H9 (cell line): ENCODE data around the gene HNRNPA3. TPM values are rescaled to one million over a fixed set of nuclear protein-coding genes. Genes with fewer than 3 reads are reported as not detected.

Source experiments
- DNase-seq: peaks from one replicate; pipeline ENCODE4 v3.0.0-alpha.2; 2017
- H2AFZ ChIP-seq: one replicate; pipeline ENCODE4 v1.6.1; 2013; ENCODE audit warnings: mild to moderate bottlenecking, low read length, control low read depth, moderate library complexity
- H2AK5ac ChIP-seq: 2 replicates; pipeline ENCODE4 v1.6.1; 2013; ENCODE audit warnings: low read length, control low read depth, mixed read lengths; ENCODE audit not compliant: insufficient read length
- H2BK120ac ChIP-seq: one replicate; pipeline ENCODE4 v1.6.1; 2013; ENCODE audit warnings: low read depth, mild to moderate bottlenecking, low read length, control low read depth, inconsistent platforms; ENCODE audit not compliant: poor library complexity, severe bottlenecking
- H2BK12ac ChIP-seq: 2 replicates; pipeline ENCODE4 v1.6.1; 2013; ENCODE audit warnings: low read length, control low read depth, mixed read lengths, low read depth; ENCODE audit not compliant: insufficient read length
- H2BK15ac ChIP-seq: 2 replicates; pipeline ENCODE4 v1.6.1; 2013; ENCODE audit warnings: low read depth, low read length, control low read depth
- H2BK20ac ChIP-seq: one replicate; pipeline ENCODE4 v1.6.1; 2013; ENCODE audit warnings: low read depth, mild to moderate bottlenecking, low read length, control low read depth, inconsistent platforms; ENCODE audit not compliant: poor library complexity, severe bottlenecking
- H2BK5ac ChIP-seq: 2 replicates; pipeline ENCODE4 v1.6.1; 2013; ENCODE audit warnings: low read length, control low read depth, mixed read lengths; ENCODE audit not compliant: insufficient read length
- H3K14ac ChIP-seq: 2 replicates; pipeline ENCODE4 v1.6.1; 2013; ENCODE audit warnings: low read length, control low read depth; ENCODE audit not compliant: insufficient read depth
- H3K18ac ChIP-seq: 2 replicates; pipeline ENCODE4 v1.6.1; 2013; ENCODE audit warnings: low read depth, mild to moderate bottlenecking, mixed read lengths, low read length, control low read depth; ENCODE audit not compliant: insufficient read length
- H3K23ac ChIP-seq: 2 replicates; pipeline ENCODE4 v1.6.1; 2013; ENCODE audit warnings: low read length, control low read depth, mixed read lengths, low read depth; ENCODE audit not compliant: insufficient read length
- H3K23me2 ChIP-seq: 2 replicates; pipeline ENCODE4 v1.6.1; 2013; ENCODE audit warnings: low read depth, mild to moderate bottlenecking, mixed read lengths, low read length, control low read depth; ENCODE audit not compliant: insufficient read length, poor library complexity, severe bottlenecking
- H3K27ac ChIP-seq: 2 replicates; pipeline ENCODE4 v1.5.1; 2013; ENCODE audit warnings: low read length, control low read depth, mixed read lengths, low read depth; ENCODE audit not compliant: insufficient read length
- H3K27me3 ChIP-seq: 2 replicates; pipeline ENCODE4 v1.6.1; 2013; ENCODE audit warnings: low read length, control low read depth, inconsistent platforms; ENCODE audit not compliant: insufficient read depth
- H3K4ac ChIP-seq: 2 replicates; pipeline ENCODE4 v1.6.1; 2013; ENCODE audit warnings: low read depth, mild to moderate bottlenecking, control low read depth, inconsistent platforms, low read length, moderate library complexity
- H3K4me1 ChIP-seq: 2 replicates; pipeline ENCODE4 v1.6.1; 2013; ENCODE audit warnings: low read length, control low read depth, inconsistent platforms; ENCODE audit not compliant: insufficient read depth
- H3K4me2 ChIP-seq: 2 replicates; pipeline ENCODE4 v1.6.1; 2013; ENCODE audit warnings: low read length, control low read depth, mixed read lengths; ENCODE audit not compliant: insufficient read length, insufficient read depth
- H3K56ac ChIP-seq: 2 replicates; pipeline ENCODE4 v1.6.1; 2013; ENCODE audit warnings: low read depth, mild to moderate bottlenecking, mixed read lengths, low read length, control low read depth; ENCODE audit not compliant: insufficient read length
- H3K79me1 ChIP-seq: 2 replicates; pipeline ENCODE4 v1.6.1; 2013; ENCODE audit warnings: low read depth, mild to moderate bottlenecking, moderate library complexity, low read length, control low read depth, inconsistent platforms; ENCODE audit not compliant: insufficient read depth, poor library complexity, severe bottlenecking
- H3K79me2 ChIP-seq: 2 replicates; pipeline ENCODE4 v1.6.1; 2013; ENCODE audit warnings: low read length, control low read depth, inconsistent platforms; ENCODE audit not compliant: insufficient read depth
- H3K9ac ChIP-seq: 2 replicates; pipeline ENCODE4 v1.6.1; 2013; ENCODE audit warnings: low read length, control low read depth, mixed read lengths; ENCODE audit not compliant: insufficient read length; ENCODE audit errors: extremely low read depth
- H3K9me3 ChIP-seq: one replicate; pipeline ENCODE4 v1.6.1; 2013; ENCODE audit warnings: low read depth, low read length, inconsistent platforms; ENCODE audit not compliant: control insufficient read depth
- H3T11ph ChIP-seq: one replicate; pipeline ENCODE4 v1.6.1; 2013; ENCODE audit warnings: mild to moderate bottlenecking, low read length, control low read depth, inconsistent platforms
- H4K20me1 ChIP-seq: one replicate; pipeline ENCODE4 v1.6.1; 2013; ENCODE audit not compliant: control insufficient read depth, insufficient read length, insufficient read depth
- H4K5ac ChIP-seq: 2 replicates; pipeline ENCODE4 v1.6.1; 2013; ENCODE audit warnings: low read depth, mild to moderate bottlenecking, mixed read lengths, low read length, control low read depth; ENCODE audit not compliant: insufficient read length
- H4K8ac ChIP-seq: replicated peaks from 2 replicates; pipeline ENCODE4 v1.6.1; 2013; ENCODE audit warnings: low read length, control low read depth, mixed read lengths, low read depth; ENCODE audit not compliant: insufficient read length
- H4K91ac ChIP-seq: 2 replicates; pipeline ENCODE4 v1.6.1; 2013; ENCODE audit warnings: low read depth, mild to moderate bottlenecking, moderate library complexity, mixed read lengths, low read length, control low read depth; ENCODE audit not compliant: insufficient read length
- H3K27ac Mint-ChIP-seq, 3 experiments: 2 replicates in 2 of 3; 3 replicates in 1 of 3; pipeline ENCODE4 v1.8.0; 2020 to 2021; ENCODE audit warnings: mixed read lengths in 3 of 3, mild to moderate bottlenecking in 1 of 3, moderate library complexity in 1 of 3
- H3K27me3 Mint-ChIP-seq: 2 replicates; pipeline ENCODE4 v1.8.0; 2021; ENCODE audit warnings: low read depth, mild to moderate bottlenecking, moderate library complexity, mixed read lengths
- H3K36me3 Mint-ChIP-seq, 3 experiments: 2 replicates in 2 of 3; 3 replicates in 1 of 3; pipeline ENCODE4 v1.8.0; 2020 to 2021; ENCODE audit warnings: low read depth in 3 of 3, mixed read lengths in 3 of 3; ENCODE audit not compliant: insufficient read depth in 1 of 3
- H3K4me1 Mint-ChIP-seq, 2 experiments: 2 replicates each; pipeline ENCODE4 v1.8.0; 2020; ENCODE audit warnings: mixed read lengths in 2 of 2
- H3K4me3 Mint-ChIP-seq, 2 experiments: 2 replicates in 1 of 2; 3 replicates in 1 of 2; pipeline ENCODE4 v1.8.0; 2020 to 2021; ENCODE audit warnings: mild to moderate bottlenecking in 2 of 2, mixed read lengths in 2 of 2, moderate library complexity in 1 of 2
- H3K9me3 Mint-ChIP-seq, 2 experiments: 2 replicates in 1 of 2; 3 replicates in 1 of 2; pipeline ENCODE4 v1.8.0; 2020; ENCODE audit warnings: mild to moderate bottlenecking in 2 of 2, mixed read lengths in 2 of 2, moderate library complexity in 1 of 2
- WGBS: extraction: QIAGEN DNeasy Blood & Tissue Kit; methylation state at CpG from one replicate; pipeline ENCODE4 v1.1.7; 2013; ENCODE audit warnings: missing lambda C conversion rate, low lambda C conversion rate, mixed read lengths; ENCODE audit not compliant: insufficient read length; ENCODE audit errors: extremely low coverage; 5-methylcytosine and 5-hydroxymethylcytosine counted together
- total RNA-seq: library from RNA; stranded (reverse); gene quantifications from 2 replicates; pipeline ENCODE4 v1.2.1, GENCODE V29; 2021
- TF ChIP-seq, protein P1 (sequence below): fragments of 200-600 bp; sonication (generic); conservative IDR thresholded peaks from 3 replicates; pipeline ENCODE4 v1.8.0; 2021; ENCODE audit warnings: antibody characterized with exemption, mild to moderate bottlenecking

The HNRNPA3 gene
- total RNA-seq, 1 experiment from 2014 or later = 405 TPM

DNA sequence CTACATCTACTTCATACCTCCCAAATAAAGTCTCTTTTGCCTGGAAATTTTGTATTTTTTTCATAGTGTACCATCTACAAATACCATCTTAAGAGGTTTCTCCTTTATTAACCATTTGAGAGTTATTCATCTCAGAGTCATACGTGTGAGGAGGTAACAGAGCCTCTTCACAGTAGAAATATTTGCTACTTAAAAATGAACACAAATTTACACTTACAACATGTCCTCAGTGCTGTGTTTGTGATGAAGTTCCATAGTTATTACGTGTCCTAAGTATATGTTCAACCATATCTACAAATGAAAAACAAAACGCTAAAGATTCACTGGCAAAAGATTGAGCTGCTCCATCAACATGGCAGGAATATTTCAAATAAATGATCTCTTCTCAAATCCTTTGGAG lies 48.5 kb upstream of the HNRNPA3 start:
- H3K9ac ChIP-seq = no peak overlapping the region

More for the DNA sequence above, 48.5 kb upstream of the HNRNPA3 start:
- Histone ChIP-seq H3K18ac (no peak overlapping the region), H3K4me2 (peak overlapping the region; percentile 22), H2AK5ac (no peak overlapping the region), H4K5ac (no peak overlapping the region), H4K91ac (no peak overlapping the region), H2BK120ac (no peak overlapping the region), H2BK15ac (no peak overlapping the region), H3K4me1 (peaks cover 3% of the 10 kb centered on the region), H3K9me3 (no peaks in the 10 kb centered on the region), H3K27ac (no peak overlapping the region), H3K4ac (no peak overlapping the region), H3K79me1 (no peaks in the 10 kb centered on the region), H2BK12ac (no peak overlapping the region), H2BK20ac (no peak overlapping the region), H2BK5ac (no peak overlapping the region), H3K56ac (no peak overlapping the region), H4K20me1 (no peaks in the 10 kb centered on the region), H3K79me2 (no peaks in the 10 kb centered on the region), H3K27me3 (no peaks in the 10 kb centered on the region), H2AFZ (peak overlapping the region; percentile 97), H3K23me2 (peaks cover 3% of the 10 kb centered on the region), H3T11ph (no peak overlapping the region), H4K8ac (no peak overlapping the region), H3K14ac (no peak overlapping the region), H3K23ac (no peak overlapping the region)
- no CpG with 5 or more reads among the region's 3 CpGs for WGBS
- Mint-ChIP-seq H3K36me3 (no peaks in the 10 kb centered on the region), H3K4me1 (peaks cover 18 to 23% of the 10 kb centered on the region in 2 experiments), H3K27ac (no peak overlapping the region), H3K9me3 (no peaks in the 10 kb centered on the region), H3K27me3 (no peaks in the 10 kb centered on the region), H3K4me3 (no peak overlapping the region)
- TF ChIP-seq, protein P1, sequence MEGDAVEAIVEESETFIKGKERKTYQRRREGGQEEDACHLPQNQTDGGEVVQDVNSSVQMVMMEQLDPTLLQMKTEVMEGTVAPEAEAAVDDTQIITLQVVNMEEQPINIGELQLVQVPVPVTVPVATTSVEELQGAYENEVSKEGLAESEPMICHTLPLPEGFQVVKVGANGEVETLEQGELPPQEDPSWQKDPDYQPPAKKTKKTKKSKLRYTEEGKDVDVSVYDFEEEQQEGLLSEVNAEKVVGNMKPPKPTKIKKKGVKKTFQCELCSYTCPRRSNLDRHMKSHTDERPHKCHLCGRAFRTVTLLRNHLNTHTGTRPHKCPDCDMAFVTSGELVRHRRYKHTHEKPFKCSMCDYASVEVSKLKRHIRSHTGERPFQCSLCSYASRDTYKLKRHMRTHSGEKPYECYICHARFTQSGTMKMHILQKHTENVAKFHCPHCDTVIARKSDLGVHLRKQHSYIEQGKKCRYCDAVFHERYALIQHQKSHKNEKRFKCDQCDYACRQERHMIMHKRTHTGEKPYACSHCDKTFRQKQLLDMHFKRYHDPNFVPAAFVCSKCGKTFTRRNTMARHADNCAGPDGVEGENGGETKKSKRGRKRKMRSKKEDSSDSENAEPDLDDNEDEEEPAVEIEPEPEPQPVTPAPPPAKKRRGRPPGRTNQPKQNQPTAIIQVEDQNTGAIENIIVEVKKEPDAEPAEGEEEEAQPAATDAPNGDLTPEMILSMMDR = no peak
- no peak for DNase-seq
